ENCODE data around the gene ARRB1.
A peak's percentile ranks its signal among the peaks of the same experiment; 100 is the strongest.

The ARRB1 gene

DNA sequence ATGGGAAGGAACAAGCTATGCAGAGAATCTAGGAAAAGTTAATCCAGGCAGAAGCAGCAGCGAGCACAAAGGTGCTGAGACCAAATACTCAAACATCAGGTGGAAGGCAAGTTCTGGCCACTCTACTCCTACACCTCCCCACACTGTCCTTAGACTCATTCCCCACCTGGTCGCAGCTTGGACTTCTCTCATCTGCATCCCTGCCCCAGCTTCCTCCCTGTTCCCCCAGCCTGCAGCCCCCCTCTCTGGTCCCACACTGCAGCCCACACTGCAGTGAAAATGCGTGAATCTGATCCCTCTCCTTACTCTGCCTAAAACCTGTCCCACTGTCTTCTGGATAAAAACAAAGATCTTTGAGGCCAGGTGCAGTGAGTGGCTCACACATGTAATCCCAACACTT is 101.8 kb downstream of the ARRB1 start:
- no peak for DNase-seq (ENCODE audit: low read depth in 2 of 2)

DNA sequence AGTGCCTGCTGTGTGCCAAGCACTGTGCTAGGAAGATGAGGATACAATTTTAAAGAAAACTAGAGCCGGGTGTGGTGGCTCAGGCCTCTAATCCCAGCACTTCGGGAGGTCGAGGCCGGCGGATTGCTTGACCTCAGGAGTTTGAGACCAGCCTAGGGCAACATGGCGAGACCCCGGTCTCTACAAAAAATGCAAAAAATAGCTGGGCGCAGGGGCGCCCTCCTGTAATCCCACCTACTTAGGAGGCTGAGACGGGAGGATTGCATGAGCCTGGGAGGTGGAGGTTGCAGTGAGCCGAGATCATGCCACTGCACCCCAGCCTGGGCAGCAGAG is 102.6 kb downstream of the ARRB1 start:
- DNase-seq (ENCODE audit: low read depth in 2 of 2): no peak

DNA sequence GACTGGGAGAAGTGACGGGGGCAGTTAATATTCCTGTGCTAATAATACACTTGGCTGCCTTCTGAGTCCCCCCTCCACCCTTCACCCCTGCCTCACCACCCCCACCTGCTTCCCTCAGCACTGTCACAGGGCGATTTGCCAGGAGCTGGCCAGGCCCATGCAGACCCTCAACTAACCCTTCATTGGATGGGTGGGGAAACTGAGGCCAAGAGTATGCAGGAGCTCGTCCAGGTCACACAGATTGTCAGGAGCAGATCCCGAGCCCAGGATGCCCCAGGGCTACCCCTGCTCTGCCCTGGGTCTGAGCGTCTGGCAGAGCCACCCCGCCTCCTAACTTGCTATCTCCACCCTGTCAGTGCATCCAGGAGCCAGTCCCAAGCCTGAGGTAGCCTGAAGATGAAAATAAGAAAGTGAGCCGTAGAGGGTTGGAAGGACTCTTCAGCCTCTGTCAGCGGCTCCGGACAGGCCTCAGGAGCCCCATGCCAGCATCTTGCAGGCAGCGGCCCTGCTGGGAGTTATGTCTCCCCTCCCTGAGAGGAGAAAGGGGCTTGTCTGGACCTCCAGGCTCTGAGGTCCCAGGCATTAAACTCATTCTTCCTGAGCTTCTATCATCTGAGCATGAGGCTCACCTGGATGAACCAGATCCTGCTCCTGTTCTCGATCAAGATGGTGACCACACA is 104.7 kb downstream of the ARRB1 start:
- no peak for DNase-seq (ENCODE audit: low read depth in 2 of 2)

DNA sequence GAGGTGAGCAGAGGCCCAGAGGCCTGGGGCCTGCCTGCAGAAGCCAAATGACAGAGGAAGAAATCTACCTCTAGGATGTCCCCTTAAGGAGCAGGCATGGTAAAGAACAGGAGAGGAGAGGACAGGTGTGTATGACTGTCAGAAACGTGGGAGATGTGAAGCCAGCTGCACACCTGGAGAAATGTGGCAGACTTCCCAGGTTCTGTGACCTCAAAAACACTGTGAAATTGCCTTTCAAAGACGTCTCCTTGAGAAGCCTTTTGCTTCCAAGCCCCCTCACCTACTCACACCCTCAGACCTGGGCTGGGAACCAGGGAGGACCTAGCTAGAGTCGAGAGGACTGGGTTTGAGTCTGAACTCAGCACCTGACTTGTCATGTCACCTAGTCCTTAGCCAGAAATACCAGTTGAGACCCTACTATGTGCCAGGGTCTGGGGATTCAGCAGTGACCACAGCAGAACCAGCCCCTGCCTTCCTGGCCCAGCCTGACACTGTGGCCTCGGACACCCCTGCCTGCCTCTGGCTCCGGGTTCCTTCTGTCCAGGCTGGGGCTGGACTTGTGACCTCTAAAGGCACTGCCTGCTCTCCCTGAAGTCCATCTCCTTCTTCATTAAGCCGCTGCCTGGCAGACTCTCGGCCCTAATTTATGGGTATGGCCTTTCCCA is 105.3 kb downstream of the ARRB1 start:
- no peak for DNase-seq (ENCODE audit: low read depth in 2 of 2)

DNA sequence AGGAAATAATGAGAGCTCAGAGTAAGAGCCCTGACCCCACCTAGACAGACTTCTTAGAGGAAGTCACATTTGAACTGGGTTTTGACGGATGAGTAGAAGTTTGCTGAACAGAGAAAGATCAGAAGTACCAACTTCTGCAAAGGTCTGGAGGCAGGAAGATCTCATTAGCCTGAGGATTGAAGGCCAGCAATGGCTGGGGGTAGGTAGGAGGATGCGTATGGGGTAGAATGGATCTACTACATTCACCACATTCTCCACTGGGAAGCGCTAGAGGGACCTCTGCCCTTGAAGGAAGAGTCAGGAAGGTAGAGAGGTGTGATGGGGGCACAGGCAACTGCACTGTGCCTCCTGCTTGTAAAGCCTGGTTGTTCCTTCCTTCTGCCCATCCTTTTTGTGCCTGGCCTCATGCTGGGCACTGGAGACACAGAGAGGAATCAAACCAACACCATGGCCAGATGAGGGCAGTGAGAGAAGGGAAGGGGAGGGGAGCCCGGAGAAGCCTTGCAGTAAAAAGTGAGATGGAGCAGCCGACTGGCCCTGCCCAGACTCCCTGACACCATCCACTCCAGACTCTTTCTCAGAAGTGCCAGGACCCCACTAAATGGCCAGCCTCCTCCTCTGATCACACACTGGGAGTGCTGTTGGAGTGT is 106.0 kb downstream of the ARRB1 start:
- DNase-seq (ENCODE audit: low read depth in 2 of 2): no peak

DNA sequence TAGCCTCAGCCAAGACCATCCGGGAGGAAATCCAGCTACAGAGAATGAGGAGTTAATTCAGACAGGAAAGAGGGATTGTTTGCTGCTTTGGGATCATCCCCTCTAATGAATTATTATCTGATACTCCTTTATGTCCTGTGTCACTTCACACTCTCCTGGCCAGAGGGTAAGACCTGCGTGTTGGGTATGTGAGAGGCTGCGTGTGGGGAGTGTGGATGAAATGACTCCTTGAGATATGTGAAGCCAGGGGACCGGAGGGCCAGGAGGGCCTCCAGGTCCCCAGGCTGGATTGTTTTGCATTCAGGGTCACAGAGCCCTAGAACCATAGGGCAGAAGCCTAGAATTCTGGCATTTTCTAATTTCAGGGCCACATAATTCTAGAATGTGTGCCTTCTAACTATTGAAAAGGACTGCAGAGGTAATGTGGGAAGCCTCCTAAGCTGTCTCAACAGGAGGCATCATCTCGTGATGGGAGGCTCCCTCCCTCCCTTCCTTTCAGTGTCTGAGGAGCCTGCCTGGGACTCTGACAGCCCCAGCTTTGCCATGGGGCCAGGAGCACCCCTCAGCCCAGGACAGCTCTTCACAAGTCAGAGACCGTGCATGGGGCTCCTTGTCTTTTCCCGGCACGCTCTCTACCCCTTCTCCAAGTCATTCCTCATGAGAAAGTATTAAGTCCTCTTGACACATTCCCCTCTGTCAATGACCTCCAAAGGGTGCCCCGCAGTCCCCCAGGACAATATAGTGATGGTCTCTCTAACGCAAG is 107.2 kb downstream of the ARRB1 start:
- DNase-seq (ENCODE audit: low read depth in 2 of 2): no peak

DNA sequence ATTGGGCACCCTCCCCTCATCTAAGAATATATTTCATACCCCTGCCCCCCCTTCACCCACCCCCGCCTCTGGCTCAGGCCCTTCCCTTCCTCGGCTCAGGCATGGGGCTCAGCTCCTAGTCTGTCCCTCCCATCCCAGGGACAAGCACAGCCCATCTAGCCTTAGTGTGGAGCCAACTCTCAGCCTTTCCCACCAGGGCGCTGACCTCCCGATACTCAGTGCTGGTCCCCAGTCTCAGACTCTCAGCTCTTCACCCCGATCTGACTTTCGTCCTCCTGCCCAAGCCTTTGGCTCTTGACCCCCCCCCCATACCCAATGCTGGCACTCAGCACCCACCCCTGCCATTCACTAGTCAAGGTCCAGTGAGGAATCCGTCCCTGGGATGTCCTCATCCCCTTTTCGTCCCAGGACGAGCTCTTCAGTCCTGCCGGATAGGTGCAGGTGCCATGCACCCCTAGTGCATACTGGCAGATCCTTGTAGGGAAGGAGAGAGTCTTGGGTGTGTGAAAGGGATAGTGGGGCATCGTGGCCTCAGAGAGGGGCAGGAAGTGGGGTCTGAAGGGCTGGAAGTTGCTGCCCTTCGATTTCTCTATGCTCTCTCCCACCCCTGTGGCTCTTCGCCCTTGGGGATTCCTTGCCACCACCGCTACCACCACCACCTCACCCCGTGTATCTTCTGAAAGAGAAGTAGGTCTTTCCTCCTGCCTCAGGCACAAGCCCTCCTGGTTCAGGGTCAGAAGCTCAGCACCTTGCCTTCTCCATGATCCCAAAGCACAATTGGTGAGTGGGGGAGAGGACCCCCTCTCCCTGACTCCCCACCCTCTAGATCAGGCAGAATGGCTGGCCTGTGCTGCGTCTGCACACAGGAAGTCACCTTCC is 108.5 kb downstream of the ARRB1 start:
- DNase-seq (ENCODE audit: low read depth in 2 of 2): no peak

DNA sequence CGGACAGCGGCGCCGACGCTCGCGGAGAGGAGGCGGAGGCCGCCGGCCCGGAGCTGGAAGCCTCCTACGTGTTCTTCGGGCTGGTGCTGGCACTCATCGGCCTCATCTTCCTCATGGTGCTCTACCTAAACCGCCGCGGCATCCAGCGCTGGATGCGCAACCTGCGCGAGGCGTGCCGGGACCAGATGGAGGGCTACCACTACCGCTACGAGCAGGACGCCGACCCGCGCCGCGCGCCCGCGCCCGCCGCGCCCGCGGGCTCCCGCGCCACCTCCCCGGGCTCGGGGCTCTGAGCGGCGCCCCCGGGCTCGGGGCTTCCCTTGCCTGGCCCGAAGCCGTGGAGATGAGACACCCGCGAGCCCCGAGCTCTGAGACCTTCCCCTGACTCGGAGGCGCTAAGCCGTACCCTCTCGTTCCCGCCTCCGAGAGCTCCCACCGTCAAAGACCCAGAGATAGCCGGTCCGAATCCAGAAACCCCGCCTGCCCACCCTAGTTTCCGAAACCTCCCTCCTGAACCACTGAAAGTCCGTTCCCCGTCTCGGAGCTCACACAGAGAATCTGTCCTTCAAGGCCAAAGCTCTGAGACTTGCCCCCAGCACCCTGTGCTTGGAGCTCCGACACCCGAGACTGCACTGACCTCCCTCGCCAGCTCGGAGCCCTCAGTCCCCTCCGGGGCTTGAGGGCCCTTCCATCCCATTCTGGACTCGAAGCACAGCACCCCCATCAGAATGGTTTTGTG is 109.4 kb downstream of the ARRB1 start:
- no peak for DNase-seq (ENCODE audit: low read depth in 2 of 2)

DNA sequence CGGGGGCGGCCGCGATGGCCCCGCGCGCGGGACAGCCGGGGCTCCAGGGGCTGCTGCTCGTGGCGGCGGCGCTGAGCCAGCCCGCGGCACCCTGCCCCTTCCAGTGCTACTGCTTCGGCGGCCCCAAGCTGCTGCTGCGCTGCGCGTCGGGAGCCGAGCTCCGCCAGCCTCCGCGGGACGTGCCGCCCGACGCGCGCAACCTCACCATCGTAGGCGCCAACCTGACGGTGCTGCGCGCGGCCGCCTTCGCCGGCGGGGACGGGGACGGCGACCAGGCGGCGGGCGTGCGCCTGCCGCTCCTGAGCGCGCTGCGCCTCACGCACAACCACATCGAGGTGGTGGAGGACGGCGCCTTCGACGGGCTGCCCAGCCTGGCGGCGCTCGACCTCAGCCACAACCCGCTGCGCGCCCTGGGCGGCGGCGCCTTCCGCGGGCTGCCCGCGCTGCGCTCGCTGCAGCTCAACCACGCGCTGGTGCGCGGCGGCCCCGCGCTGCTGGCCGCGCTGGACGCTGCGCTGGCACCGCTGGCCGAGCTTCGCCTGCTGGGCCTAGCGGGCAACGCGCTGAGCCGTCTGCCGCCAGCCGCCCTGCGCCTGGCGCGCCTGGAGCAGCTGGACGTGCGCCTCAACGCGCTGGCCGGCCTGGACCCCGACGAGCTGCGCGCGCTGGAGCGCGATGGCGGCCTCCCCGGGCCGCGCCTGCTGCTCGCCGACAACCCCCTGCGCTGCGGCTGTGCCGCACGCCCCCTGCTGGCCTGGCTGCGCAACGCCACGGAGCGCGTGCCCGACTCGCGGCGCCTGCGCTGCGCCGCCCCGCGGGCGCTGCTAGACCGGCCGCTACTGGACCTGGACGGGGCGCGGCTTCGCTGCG is 110.2 kb downstream of the ARRB1 start:
- peak; percentile 84 for DNase-seq (ENCODE audit: low read depth in 2 of 2)

DNA sequence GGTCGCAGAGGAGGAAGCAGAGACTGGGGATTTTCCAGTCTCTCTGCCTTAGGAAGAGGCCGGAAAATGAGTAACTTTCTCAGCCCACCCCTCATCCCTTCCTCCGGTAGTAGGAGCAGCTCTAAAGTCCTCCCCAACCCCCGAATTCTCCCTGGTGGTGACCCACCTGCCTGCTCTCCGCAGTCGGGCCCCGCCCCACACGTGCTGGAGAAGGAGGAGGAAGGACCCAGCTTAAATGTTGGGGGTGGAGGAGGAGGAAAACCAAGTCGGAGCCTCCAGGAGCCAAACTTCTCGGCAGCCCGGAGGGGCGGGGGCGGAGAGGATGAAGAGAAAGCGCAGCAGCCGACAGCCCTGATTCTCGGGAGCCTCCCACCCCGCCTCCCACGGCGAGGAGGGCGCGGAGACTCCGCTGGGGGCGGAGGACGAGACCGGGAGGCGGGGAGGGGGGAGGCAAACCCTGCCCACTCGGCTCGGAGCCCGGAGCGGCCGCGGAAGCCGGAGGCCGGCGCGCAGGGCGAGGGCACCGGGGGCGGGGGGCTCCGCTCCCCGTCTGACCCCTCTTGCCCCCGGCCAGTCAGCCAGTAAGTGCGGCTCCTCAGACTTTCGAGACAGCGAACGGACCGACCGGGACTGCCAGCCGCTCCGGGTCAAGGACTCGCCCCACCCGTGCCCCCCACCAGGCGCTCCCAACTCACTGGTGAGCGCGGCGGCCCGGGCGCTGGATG is 111.0 kb downstream of the ARRB1 start, which contains the start of gene TPBGL:
Gene TPBGL (plus strand): TSS at position 464 of the 725 bp plus-strand sequence. CDS start 276 bp downstream, outside the sequence.
- DNase-seq (ENCODE audit: low read depth in 2 of 2): no peak

DNA sequence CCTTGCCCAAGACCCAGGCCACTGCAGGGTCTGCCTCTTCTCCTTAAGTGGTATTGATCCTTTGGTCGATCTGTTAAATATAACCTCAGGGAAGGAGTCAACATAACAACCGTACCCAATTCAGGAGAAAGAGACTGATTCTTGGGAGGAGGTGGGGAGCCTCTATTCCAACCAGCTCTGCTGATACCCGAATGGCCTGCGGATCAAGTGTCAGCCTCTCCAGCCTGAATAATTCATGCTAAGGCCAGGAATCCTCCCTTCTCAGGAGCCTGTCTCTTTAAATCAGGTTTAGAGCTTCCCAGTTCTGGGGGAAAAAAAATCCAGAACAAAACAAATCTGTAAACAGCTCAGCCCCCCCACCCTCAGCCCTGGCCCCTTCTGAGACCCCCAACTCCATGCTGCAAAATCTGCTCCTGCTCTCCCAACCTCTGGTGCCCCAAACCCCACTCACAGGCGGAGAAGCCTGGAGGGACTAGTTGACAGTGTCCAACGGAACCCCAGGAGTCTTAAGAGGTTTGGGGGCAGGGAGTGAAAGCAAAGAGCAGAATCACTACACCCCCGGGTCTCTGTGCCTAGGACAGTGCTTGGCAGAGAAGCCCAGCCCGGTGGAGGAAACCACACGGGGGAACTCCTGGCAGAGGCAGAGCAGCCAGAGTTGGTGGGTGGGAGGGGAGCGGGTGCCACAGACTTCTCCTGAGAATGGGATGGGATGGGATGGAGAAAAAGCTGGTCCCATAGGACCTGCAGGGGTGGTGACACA is 111.8 kb downstream of the ARRB1 start:
- DNase-seq (ENCODE audit: low read depth in 2 of 2): no peak

DNA sequence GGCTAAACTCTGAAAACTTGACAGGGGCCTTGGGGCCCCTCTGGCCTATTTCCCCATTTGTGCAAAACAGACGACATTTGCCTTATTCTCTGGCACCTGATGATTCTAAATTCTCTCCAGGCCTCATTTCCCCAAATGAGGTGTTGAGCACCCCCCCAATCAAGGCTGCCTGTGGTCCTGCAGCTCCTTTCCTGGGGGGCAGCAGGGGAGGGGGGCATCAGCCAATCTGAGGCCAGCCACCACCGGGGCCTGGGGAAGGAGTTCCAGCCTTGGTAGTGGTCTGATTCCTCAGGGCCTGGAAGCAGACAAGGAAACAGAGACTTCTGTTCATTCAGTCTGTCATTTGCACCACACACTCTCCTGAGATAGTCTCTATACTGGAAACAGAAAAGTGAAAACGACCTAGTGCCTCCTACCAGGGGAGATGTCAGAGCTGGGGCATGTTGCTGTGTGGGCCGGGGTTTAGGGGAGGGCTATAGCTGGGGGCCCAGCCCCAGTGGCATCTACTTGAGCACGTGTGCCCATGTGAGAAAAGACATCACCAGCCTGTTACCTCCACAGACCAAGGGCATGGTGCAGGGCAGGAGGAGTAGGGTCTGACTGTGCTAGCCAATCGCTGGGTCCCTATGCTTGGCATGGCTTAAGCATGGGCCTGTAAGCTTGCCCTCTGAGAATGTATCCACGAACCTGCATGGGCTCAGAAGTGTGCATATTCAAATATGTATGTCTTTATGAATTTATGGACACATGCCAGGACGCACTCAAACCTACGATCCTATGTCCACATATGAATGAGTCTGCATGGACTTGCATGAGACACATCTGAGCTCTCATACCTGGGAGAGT is 112.6 kb downstream of the ARRB1 start:
- DNase-seq (ENCODE audit: low read depth in 2 of 2): no peak

DNA sequence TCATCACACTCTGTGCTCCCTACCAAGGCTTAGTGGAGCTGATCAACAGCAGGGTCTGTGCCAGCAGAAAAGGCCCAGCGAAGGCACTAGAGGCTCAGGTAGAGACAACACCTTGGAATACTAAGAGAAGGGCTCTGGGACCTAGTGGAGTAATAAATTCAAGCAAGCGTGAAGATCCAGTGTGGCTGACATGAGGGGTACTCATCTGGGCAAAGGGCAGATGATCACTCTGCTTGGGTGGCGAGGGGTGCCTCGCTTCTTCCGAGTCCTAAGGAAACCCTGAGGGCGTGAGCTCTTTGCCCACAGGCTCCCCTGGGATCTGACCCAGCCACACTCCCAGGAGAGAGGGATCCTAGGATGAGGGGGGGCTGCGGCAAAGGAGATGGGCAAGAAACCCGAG is 114.4 kb downstream of the ARRB1 start:
- no peak for DNase-seq (ENCODE audit: low read depth in 2 of 2)

DNA sequence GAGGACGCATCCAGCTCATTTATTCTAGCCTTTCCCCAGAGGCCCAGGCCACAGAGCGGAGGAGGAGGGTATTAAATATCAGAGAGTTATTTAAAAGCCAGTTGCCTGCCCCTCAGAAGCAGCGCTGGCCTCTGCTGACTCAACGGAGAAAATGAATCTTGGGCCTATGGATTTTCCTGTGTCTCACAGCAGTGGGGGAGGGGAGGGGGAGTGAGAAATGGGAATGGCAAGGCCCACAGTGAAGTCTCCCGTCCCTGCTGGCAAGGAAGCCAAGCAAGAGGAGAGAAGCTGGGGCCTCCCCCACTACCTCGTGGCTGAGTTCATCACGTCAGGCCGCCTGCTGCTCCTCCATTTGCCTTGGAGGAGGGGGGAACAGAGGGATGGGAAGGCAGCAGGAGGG is 115.4 kb downstream of the ARRB1 start:
- DNase-seq (ENCODE audit: low read depth in 2 of 2): no peak

DNA sequence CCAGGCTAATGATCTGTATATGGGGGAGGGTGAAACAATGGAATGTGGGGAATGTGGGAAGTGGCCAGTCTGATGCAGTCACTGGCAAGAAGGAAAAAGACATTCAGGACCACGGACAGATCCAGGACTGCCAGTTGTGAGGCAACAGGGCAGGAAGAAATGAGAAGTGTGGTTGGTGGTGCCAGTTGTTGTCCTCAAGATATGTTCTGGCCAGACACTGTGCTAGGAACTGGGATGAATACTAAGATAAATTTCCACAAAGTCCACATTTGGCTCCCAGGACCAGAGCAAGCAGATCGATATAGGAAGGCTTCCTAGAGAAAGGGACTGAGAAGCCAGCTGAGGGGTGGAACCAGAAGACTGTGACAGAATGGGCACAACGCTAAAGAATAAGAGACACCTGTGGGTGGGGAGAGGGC is 117.7 kb downstream of the ARRB1 start:
- no peak for DNase-seq (ENCODE audit: low read depth in 2 of 2)

DNA sequence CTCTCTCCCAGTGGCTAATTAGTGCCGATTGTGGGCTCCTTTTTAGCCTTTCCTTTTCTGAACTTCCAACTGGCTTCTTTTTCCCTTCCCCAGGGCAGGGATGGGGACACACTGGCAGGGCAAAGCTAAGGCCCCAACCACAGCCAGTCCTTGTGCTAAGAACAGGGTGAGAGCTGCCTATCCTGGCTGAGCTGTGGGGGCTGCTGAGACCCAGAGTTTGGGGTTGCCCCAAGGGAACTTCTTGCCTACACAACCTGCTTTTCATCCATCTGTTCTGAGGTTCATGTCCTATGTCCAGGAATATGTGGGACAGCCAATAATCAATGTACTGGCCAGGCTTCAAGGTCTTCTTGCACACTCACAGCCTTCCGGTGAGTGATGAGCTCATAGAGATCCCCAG is 120.8 kb downstream of the ARRB1 start:
- DNase-seq (ENCODE audit: low read depth in 2 of 2): no peak

DNA sequence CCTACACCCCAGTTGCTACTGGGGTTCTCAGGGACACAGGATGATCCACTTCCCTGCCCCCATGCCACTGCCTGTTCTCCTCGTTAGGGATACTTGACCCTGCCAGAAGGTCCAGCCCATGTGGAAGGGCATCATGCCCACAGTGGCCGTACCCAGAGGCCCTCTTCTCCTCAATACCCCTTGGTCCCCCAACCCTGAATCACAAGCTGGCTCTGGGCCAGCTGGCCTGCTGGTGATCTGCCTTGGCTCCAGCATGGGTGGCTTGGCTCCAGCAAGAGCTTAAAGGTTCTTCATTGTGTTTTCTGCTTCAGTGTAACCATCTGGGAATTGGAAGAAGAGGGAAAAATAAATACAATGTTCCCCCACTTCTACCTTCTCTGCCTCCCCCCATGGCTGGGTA is 122.0 kb downstream of the ARRB1 start:
- DNase-seq (ENCODE audit: low read depth in 2 of 2): no peak
